GM21825 (cell line): ENCODE data around the gene VAMP1.
A peak's percentile ranks its signal among the peaks of the same experiment; 100 is the strongest.
"Not testable (repeated sequence)": the region's sequence is repeated elsewhere in the genome, so short reads cannot be mapped to it uniquely, and the experiment has no call there.

Experiments
- ATAC-seq: cut with Tn5 transposase; IDR thresholded peaks from one replicate; pipeline ENCODE4 v1.9.1; 2021; ENCODE audit warnings: mild to moderate bottlenecking, moderate library complexity; ENCODE audit not compliant: unreplicated experiment

VAMP1 gene, protein sequence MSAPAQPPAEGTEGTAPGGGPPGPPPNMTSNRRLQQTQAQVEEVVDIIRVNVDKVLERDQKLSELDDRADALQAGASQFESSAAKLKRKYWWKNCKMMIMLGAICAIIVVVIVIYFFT

DNA sequence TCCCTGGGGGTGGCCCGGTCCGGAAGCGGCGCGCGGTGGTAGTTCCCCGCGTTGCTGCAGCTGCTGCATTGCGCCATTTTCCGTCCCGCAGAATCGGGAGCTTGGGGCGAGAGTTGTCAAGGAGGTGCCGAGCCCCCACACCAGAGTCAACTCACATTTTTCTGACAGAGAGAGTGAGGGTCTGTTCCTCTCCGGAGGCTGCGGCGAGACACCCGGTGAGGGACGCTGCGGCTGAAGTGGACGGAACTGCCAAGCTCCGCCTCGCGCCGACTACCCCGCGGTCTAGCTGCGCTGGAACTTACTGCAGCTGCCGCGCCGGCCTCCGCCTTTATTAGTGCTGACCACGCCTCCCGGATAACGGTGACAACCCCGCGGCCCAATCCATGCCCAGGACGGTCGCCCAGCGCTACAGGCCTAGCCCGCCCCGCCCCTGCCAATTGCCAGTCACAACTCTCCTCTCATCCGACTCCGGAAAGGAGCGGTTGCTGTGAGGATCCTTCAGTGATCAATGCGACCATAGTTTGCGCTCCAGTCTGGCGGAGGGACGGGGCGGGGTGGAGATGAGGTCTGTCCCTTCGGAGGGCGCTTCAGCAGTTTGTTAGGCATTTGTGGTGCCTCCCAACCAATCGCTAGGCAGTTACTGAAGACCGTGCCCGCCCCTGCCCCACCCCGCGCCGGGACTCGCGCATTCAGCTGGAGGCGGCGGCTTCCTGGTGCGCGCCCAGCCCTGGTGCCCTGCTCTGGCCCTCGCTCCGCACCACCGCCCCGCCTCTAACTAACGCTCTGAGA is at the start of gene VAMP1:
TSS of gene VAMP1 (minus strand) at position 303 of the 789 bp plus-strand sequence. CDS start at position 157, 146 bp downstream.
- ATAC-seq, result peak; percentile 84

DNA sequence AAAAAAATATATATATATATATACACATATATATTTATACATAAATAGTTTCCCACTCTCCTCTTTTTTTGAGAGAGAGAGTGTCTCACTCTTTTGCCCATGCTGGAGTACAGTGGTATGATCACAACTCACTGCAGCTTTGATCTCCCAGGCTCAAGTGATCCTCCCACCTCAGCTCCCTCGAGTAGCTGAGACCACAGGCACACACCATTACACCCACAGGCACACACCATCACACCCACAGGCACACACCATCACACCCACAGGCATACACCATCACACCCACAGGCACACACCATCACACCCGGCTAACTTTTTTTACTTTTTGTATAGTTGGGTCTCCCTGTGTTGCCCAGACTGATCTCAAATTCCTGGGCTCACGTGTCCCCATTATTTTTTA is 49.7 kb upstream of the VAMP1 start:
- no peak for ATAC-seq

DNA sequence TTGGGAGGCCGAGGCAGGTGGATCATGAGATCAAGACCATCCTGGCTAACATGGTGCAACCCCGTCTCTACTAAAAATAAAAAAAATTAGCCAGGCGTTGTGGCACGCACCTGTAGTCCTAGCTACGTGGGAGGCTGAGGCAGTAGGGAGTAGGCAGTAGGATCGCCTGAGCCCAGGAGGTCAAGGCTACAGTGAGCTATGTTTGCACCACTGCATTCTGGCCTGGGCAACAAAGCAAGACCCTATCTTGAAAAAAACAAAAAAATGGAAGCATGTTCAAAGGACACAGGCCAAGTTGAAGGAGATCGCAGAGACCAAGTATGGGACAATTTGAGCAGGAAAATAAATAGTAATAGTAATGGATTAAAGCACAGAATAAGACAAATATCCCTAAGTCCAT is 37.6 kb upstream of the VAMP1 start:
- ATAC-seq, result no peak

DNA sequence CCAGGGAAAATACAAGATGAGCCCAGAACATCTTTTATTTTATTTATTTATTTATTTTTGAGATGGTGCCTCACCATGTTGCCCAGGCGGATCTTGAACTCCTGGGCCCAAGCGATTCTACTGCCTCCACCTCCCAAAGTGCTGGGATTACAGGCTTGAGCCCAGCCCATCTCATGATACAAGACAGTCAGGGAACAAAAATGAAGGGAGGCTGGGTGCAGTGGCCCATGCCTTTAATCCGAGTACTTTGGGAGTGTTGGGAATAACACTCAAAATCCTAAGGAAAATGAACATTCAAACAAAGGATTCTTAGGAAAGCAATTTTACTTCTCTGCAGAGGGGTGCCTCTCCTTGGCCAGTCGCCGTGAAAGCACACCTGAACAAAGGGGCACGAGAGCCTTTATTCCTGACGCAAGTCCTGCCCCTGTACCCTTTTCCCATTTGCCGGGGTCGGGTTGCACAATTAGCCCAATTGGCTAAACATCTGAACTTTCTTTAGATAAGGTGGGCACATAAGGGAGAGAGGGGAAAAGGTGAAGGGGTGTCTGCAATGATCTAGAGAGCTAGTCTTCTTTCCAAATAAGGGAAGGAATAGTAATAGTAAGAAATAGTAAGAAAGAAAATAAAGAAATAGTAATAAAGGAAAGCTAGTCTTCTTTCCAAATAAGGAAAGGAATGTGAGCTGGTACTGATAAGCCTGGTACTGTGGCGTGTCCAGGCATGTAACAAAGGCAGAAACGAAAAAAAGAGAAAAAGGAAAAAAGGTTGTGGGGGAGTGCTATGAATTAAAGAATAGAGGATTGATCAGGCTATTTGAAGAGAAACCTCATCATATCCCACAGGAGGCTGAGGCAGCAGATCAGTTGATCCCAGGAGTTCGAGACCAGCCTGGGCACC is 36.9 kb upstream of the VAMP1 start:
- no peak for ATAC-seq

DNA sequence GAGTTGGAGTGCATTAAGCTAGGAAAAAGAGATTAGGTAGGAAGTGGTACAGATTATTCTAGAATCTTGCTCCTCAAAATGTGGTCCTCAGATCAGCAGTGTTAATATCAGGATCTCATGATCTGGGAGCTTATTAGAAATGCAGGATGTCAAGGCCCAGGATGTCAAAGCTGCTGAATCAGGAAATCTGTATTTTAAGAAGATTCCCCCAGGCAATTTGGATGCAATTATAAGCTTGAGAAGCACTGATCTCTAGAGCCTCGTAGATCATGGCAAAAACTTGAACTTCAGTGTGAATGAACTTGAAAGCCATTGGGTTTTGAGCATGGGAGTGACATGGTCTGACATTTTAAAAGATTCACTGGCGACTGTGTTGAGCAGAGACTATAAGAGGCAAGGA is 30.0 kb upstream of the VAMP1 start:
- no peak for ATAC-seq

DNA sequence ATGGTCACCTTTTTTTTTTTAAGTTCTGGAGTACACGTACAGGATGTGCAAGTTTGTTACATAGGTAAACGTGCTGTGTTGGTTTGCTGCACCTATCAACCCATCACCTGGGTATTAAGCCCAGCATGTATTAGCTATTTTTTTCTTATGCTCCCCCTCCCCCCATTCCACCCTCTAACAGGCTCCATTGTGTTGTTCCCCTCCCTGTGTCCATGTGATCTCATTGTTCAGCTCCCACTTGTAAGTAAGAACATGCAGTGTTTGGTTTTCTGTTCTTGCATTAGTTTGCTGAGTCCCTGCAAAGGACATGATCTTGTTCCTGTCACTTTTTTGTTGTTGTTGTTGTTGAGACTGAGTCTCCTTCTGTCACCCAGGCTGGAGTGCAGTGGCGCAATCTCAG is 26.8 kb upstream of the VAMP1 start:
- not testable (repeated sequence) for ATAC-seq

DNA sequence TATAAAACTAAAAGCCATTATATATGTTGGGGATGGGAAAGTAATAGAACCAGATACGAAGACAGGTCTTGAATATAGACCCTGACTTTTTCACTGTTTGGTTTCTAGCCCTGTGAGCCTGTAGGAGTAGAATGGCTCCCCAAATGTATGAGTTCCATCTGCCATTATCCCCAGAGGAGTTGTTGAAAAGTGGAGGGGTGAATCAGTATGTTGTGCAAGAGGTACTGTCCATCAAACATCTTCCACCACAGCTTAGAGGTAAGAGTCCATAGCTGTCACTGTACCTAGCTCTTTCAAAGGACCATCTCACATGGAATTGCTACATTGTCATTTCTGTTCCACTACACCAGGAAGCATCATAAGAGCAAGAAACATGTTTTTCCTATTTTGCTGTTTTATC is 24.5 kb upstream of the VAMP1 start:
- ATAC-seq, result no peak

DNA sequence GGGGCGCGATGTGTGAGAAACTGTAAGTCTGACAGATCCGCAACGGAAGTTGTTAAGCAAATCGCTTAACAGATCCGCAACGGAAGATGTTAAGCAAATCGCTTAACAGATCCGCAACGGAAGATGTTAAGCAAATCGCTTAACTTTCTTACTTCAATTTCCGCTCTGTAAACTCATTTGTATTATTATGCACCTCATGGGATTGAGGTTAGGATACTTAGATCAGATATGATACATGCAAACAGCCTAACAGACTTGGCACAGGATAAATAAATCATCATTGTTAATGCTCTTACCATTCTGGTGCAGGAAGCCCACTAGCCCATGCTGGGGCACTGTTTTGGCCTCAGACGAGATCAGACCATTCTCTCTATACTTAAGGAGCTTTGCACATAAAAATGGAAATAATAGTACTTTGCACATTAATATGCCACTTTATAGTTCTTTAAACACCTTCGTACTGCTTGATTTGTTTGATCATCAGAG is 23.8 kb upstream of the VAMP1 start:
- no peak for ATAC-seq

DNA sequence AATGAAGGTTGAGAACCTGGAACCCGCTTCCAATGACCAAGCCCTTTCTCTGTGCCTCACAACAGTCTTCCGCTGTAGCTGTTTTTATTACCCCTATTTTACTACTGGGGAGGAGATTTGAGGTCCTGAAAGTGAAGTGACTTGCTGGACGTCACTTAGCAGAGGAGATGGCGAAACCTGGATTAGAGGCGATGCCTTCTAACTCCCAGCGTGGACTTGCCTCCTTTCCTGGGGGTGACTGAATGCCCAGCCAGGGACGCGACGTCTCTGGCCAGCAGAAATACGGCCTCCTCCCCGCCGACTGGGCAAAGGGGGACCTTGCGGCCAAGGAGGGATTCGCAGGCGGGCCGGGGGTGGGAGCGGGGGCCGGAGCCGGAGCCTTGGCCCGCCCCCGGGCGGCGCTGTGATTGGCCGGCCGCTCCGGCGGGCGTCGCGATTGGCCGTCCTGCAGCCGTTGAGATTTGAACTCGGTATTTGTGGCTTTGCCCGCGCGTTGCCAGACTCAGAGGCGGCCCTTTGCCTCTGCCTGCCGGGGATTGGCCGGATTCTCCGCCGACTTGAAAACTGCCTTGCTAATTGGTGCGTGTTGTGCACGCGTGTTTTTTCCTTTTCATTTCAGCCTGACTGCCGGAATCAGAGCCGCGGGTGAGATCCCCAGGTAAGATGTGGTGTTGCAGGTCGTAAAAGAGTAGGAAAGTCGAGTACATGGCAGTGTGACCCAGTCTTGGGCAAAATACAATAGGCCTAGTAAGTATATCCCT is 23.2 kb upstream of the VAMP1 start, which contains the start of gene NCAPD2:
TSS of gene NCAPD2 (plus strand) at position 606 of the 761 bp plus-strand sequence. CDS start 997 bp downstream, outside the sequence.
- peak; percentile 80 for ATAC-seq

DNA sequence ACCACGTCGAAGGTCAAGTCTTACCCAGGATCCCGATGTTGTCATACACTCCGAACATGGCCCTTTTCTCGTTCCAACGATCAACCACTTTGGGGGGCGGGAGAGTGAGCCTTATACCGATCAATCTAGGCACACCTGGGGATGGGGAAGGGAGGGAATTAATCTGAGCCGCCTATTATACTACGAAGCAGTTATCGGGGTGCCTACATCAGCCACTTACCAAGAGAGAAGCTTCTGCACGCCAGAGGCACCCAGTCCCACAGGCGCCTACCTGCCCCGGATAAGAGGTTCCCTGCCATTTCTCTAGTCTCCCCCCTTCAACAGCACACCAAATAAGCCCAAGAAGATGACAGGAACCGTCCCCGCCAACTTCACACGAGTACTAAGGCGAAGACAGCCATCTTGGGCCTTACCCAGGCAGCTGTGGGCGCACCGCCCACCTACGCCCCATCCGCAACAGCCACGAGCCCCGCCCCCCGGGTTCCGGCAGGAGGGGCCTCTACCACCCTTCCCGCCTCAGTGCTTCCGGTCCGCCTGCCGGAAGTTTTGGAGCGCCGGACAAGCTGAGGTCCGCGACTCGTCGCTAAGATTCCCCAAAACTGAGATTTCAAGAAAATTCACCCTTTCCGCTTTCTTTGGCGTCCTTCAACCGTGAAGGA is 22.5 kb upstream of the VAMP1 start, which contains the start of gene MRPL51:
TSS of gene MRPL51 (minus strand) at position 425 of the 659 bp plus-strand sequence. CDS start at position 299, 126 bp downstream.
- peak; percentile 60 for ATAC-seq

DNA sequence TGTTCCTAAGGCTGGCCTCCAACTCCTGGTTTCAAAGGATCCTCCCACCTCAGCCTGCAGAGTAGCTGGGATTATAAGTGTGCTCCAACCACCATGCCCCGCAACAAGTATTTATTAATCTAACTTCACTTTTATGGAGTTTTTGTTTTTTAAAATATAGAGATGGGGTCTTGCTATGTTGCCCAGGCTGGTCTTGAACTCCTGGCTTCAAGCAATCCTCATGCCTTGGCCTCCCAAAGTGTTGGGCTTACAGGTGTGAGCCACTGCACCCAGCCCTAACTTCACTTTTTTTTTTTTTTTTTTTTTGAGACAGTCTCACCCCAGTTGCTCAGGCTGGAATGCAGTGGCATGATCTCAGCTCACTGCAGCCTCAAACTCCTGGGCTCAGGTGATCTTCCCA is 20.2 kb upstream of the VAMP1 start:
- not testable (repeated sequence) for ATAC-seq

DNA sequence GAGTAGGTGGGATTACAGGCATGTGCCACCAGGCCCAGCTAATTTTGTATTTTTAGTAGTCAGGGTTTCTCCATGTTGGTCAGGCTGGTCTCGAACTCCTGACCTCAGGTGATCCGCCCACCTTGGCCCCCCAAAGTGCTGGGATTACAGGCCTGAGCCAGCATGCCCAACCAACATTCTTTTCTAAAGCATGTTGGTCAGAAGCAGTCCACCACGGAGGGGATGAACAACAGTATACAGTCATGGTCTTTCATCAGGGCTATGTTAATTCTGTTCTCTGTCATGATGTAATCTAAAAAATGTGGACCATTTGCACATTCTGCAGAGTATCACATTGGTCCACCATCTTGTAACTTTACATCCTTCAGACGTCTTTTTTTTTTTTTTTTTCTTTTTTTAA is 19.0 kb upstream of the VAMP1 start:
- ATAC-seq, result no peak

DNA sequence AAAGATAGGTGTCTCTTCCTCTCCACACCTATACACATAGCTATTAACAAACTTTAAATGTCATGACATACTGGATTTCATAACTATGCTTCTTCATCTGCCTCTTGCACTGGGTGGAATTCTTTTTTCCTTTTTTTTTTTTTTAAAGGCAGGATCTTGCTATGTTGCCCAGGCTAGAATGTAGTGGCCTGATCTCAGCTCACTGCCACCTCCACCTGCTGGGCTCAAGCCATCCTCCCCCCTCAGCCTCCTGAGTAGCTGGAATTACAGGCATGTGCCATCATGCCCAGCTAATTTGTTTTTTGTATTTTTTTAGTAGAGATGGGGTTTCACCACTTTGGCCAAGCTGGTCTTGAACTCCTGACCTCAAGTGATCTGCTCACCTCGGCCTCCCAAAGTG is 17.8 kb upstream of the VAMP1 start:
- ATAC-seq, result no peak

DNA sequence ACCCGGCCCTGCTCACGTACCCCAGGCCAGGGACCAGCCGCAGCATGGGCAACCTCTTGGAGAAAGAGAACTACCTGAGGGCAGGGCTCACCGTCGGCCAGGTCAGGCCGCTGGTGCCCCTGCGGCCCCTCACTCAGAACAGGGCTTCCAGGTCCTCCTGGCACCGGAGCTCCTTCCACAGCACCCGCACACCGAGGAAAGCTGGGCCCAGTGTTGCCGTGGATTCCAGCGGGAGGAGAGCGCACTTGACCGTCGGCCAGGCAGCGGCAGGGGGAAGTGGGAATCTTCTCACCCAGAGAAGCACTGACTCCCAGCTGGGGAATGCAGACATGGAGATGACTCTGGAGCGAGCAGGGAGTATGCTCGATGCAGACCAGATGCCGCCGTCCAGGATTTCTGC is 7.9 kb upstream of the VAMP1 start:
- no peak for ATAC-seq

DNA sequence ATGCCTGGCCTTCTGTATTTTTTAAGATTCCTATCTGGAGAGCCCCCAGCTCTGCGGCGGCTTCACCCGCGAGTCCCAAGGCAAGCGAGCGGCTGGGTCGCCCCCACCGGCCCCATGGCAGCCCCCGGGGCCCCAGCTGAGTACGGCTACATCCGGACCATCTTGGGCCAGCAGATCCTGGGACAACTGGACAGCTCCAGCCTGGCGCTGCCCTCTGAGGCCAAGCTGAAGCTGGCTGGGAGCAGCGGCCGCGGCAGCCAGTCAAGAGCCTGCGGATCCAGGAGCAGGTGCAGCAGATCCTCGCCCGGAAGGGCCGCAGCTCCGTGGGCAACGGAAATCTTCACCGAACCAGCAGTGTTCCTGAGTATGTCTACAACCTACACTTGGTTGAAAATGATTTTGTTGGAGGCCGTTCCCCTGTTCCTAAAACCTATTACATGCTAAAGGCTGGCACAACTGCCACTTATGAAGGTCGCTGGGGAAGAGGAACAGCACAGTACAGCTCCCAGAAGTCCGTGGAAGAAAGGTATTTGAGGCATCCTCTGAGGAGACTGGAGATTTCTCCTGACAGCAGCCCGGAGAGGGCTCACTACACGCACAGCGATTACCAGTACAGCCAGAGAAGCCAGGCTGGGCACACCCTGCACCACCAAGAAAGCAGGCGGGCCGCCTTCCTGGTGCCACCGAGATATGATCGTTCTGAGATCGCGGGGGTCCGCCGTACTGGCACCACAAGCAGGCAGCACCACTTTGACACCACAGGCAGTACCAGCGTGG is 7.3 kb upstream of the VAMP1 start:
- ATAC-seq, result not testable (repeated sequence)

DNA sequence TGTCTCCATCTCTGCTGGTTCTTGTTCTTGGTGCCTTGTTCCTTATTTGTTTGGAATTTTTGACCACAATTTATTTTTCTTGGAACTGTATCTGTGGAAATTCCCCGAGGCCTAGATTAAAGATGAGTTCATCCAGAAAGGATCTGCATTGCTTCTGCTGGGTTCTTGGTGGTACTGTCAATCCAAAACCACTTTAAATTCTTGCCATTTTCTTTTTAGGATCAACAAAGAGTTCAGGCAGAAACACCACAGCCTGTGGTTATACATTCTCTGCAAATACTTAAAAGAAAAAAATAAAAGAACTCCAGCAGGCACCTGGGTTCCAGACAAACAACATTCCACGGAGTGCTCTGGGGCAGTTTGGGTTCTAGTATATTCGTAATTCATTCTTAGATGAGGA is 6.0 kb upstream of the VAMP1 start:
- no peak for ATAC-seq

DNA sequence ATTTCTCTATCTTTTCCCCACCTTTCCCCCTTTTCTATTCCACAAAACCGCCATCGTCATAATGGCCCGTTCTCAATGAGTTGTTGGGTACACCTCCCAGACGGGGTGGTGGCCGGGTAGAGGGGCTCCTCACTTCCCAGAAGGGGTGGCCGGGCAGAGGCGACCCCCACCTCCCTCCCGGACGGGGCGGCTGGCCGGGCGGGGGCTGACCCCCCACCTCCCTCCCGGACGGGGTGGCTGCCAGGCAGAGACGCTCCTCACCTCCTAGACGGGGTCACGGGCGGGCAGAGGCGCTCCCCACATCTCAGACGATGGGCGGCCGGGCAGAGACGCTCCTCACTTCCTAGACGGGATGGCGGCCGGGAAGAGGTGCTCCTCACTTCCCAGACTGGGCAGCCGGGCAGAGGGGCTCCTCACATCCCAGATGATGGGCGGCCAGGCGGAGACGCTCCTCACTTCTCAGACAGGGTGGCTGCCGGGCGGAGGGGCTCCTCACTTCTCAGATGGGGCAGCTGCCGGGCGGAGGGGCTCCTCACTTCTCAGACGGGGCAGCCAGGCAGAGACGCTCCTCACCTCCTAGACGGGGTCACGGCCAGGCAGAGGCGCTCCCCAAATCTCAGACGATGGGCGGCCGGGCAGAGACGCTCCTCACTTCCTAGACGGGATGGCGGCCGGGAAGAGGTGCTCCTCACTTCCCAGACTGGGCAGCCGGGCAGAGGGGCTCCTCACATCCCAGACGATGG is 4.9 kb upstream of the VAMP1 start:
- not testable (repeated sequence) for ATAC-seq

DNA sequence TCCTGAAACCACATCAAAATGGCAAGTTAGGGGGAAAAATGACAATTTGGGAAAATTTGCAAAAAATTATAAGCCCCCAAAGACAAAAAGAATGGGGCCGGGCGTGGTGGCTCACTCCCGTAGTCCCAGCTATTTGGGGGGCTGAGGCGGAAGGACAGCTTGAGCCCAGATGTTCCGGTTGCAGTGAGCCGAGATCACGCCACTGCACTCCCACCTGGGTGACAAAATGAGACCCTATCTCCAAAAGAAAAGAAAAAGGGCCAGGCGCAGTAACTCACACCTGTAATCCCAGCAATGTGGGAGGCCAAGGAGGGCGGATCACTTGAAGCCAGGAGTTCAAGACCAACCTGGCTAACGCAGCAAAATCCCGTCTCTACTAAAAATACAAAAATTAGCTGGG is 2.0 kb upstream of the VAMP1 start:
- no peak for ATAC-seq

DNA sequence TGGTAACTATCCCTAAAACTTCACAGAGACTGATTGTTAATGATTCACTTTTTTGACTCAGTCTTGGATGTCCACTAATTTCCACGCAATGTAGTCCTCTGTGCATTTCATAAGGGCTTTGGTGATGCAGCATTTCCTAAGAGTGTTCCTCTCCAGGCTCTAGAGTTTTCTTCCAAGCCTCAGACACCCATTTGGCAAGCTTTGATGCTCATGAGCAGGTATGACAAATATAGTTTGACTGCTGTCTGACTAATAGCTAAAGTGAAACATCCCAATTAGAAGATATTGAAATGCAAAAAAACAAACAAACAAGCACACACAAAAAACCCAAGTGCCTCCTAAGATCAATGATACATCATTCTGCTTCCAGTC is 1.5 kb upstream of the VAMP1 start:
- ATAC-seq, result no peak
